HFF-Myc (cell line): Measurements from ENCODE around the gene NISCH.

Source experiments
- DNase-seq: peaks from one replicate; pipeline ENCODE4 v3.0.0-alpha.2; 2011; ENCODE audit warnings: low read depth; ENCODE audit errors: extremely low read depth
- H3K4me3 ChIP-seq: replicated peaks from 2 replicates; pipeline ENCODE4 v1.5.1; 2011; ENCODE audit warnings: low read depth, mild to moderate bottlenecking, control low read depth, low read length
- TF ChIP-seq, protein P1 (sequence below): IDR thresholded peaks from 2 replicates; pipeline ENCODE4 v1.5.1; 2012; ENCODE audit warnings: mild to moderate bottlenecking, low read depth, low read length, control low read depth; ENCODE audit errors: missing control alignments

Gene NISCH

DNA sequence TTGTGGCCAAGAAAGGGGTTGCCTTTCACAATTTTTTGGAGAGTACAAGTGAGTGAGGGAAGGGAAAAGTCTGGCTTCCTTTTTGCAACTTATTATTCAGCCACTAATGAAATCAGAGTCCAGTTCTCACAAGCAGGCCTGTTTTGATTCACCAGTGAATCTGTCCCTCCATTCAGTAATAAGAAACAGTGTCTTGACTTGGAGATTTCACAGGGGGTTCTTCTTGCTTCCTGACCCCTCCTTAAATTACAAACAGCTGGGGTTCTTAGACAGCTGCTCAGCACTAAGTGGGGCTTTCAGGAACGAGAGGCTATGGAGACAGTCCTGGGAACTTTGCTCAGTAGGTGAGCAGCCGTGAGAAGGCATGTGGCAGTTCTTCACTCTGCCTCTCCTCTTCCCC lies 35.0 kb upstream of the NISCH start:
- no peak overlapping the region for H3K4me3 ChIP-seq
- no peak for DNase-seq
- TF ChIP-seq, protein P1, sequence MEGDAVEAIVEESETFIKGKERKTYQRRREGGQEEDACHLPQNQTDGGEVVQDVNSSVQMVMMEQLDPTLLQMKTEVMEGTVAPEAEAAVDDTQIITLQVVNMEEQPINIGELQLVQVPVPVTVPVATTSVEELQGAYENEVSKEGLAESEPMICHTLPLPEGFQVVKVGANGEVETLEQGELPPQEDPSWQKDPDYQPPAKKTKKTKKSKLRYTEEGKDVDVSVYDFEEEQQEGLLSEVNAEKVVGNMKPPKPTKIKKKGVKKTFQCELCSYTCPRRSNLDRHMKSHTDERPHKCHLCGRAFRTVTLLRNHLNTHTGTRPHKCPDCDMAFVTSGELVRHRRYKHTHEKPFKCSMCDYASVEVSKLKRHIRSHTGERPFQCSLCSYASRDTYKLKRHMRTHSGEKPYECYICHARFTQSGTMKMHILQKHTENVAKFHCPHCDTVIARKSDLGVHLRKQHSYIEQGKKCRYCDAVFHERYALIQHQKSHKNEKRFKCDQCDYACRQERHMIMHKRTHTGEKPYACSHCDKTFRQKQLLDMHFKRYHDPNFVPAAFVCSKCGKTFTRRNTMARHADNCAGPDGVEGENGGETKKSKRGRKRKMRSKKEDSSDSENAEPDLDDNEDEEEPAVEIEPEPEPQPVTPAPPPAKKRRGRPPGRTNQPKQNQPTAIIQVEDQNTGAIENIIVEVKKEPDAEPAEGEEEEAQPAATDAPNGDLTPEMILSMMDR, result no peak

- TF ChIP-seq, protein P1, result no peak
- DNase-seq, result no peak
- H3K4me3 ChIP-seq, result no peak overlapping the region
These were observed 32.7 kb upstream of the NISCH start for GRCh38 chr3:52422669-52423068.

GRCh38 chr3:52423173-52423572 lies 32.2 kb upstream of the NISCH start:
- no peak for DNase-seq
- TF ChIP-seq, protein P1, result no peak
- H3K4me3 ChIP-seq, result no peak overlapping the region

GRCh38 chr3:52428151-52429005 lies 27.0 kb upstream of the NISCH start:
- TF ChIP-seq, protein P1, result peak; percentile 79
- H3K4me3 ChIP-seq, result no peak overlapping the region
- DNase-seq, result peak; percentile 66

GRCh38 chr3:52429031-52429430 lies 26.4 kb upstream of the NISCH start:
- no peak overlapping the region for H3K4me3 ChIP-seq
- TF ChIP-seq, protein P1, result no peak
- no peak for DNase-seq

DNA sequence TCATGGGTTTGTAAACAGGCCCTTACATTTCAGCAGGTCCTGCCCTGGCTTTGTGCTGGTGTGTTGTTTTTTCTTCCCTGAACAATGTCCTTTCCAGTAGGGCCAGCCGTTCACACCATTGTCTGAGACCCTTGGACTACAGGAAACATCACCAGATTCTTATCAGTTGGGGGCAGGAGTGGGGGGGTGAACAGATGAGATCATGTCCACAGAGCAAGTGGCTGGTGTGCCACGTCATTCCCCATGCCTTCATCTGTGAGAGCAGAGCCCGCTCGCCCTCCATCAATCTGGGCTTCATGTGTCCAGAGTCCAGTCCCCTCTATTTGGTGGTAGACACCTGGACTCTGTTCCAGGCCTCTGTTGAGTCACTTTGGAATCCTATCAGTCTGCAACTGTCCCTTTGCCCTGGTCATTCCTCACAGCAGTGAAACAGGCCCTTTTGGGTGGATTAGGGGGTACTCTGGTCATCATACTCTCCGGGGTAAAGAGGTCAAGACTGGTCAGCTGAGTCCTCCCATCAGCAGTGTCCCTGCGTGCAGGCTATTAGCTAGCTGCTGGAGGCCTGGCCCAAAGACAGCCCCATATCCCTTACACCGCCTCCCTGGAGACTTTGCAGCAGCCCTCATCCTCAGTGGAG lies 25.5 kb upstream of the NISCH start:
- TF ChIP-seq, protein P1, result no peak
- DNase-seq, result no peak
- no peak overlapping the region for H3K4me3 ChIP-seq

DNA sequence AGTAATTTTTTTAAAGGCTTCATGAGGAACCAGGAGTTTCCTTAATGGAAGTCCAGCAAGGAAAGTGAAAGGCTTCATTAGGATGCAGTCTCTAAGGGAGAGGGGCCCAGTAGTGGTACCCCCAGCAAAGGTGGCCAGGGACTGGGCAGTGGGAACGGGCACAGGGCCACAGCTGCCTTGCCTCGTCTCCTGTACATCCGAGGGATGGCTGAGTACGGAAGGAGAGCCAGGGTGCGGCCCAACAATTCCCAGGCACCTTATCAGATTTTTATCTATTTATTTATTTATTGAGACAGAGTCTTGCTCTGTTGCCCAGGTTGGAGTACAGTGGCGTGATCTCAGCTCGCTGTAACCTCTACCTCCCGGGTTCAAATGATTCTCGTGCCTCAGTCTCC lies 25.0 kb upstream of the NISCH start:
- TF ChIP-seq, protein P1, result no peak
- no peak overlapping the region for H3K4me3 ChIP-seq
- DNase-seq, result no peak
